ENCODE data around the gene GRID1. TPM values are rescaled to one million over a fixed set of nuclear protein-coding genes. Genes with fewer than 3 reads are reported as not detected.

GRID1 gene
- polyA plus RNA-seq, 1 donor (not counting 4 experiments of a cell fraction or from before 2014, with no cell fraction given): 0.01 TPM

- H4K20me1 ChIP-seq (ENCODE audit: control insufficient read depth, extremely low read depth, insufficient read depth, low read length): no peaks in the 10 kb centered on the region
- dilution Hi-C loops (cut with MboI; ENCODE audit: extremely low pct_ligation_motif_present, low sequenced_read_pairs): no loop called here
- H3K9me1 ChIP-seq (ENCODE audit: control insufficient read depth, extremely low read depth, insufficient read depth, low read length): no peaks in the 10 kb centered on the region
- no peak overlapping the region for H3K9ac ChIP-seq (ENCODE audit: control insufficient read depth, extremely low read depth, insufficient read depth, low read length)
- H2AFZ ChIP-seq (ENCODE audit: control insufficient read depth, low read length): no peak overlapping the region
- DNase-seq (ENCODE audit: low read depth, low spot score) (no peak), FAIRE-seq (no peak)
- no peaks in the 10 kb centered on the region for H3K79me2 ChIP-seq (ENCODE audit: control insufficient read depth, insufficient read depth, low read length)
- TF ChIP-seq EZH2 (IDR thresholded peaks at IDR 0.05; ENCODE audit: low read length) (no peak), CTCF (optimal IDR thresholded peaks at IDR 0.05 in 1 of 3, IDR thresholded peaks at IDR 0.05 in 1 of 3, conservative IDR thresholded peaks at IDR 0.05 in 1 of 3; ENCODE audit: extremely low read depth in 1 of 3, insufficient read depth in 2 of 3, low read length in 3 of 3) (no peak)
- H3K4me3 ChIP-seq (ENCODE audit: control insufficient read depth in 2 of 3, extremely low read depth in 1 of 3, insufficient read depth in 2 of 3, low read depth in 1 of 3, low read length in 3 of 3): no peak overlapping the region
- H3K27me3 ChIP-seq (ENCODE audit: control insufficient read depth, extremely low read depth, insufficient read depth, low read length): no peaks in the 10 kb centered on the region
- no peak overlapping the region for H3K4me2 ChIP-seq (ENCODE audit: control insufficient read depth, extremely low read depth, insufficient read depth, low read depth, low read length)
- H3K4me1 ChIP-seq (ENCODE audit: control insufficient read depth, extremely low read depth, insufficient read depth, low read length): no peaks in the 10 kb centered on the region
- no peak overlapping the region for H3K27ac ChIP-seq (ENCODE audit: control insufficient read depth, insufficient read depth, low read length)
- no peaks in the 10 kb centered on the region for H3K9me3 ChIP-seq (ENCODE audit: control insufficient read depth, low read depth, low read length)
- H3K36me3 ChIP-seq (ENCODE audit: control insufficient read depth in 2 of 2, extremely low read depth in 1 of 2, insufficient read depth in 2 of 2, low read length in 2 of 2): no peaks in the 10 kb centered on the region
Measured at GRCh38 chr10:86059892-86060291, 306.7 kb downstream of the GRID1 start.

- no peaks in the 10 kb centered on the region for H3K9me1 ChIP-seq (ENCODE audit: control insufficient read depth, extremely low read depth, insufficient read depth, low read length)
Measured at GRCh38 chr10:86058964-86059363, 307.6 kb downstream of the GRID1 start.

More at GRCh38 chr10:86058964-86059363, 307.6 kb downstream of the GRID1 start:
- Histone ChIP-seq H2AFZ (ENCODE audit: control insufficient read depth, low read length) (no peak overlapping the region), H3K4me2 (ENCODE audit: control insufficient read depth, extremely low read depth, insufficient read depth, low read depth, low read length) (no peak overlapping the region), H3K79me2 (ENCODE audit: control insufficient read depth, insufficient read depth, low read length) (no peaks in the 10 kb centered on the region), H3K9ac (ENCODE audit: control insufficient read depth, extremely low read depth, insufficient read depth, low read length) (no peak overlapping the region), H3K27me3 (ENCODE audit: control insufficient read depth, extremely low read depth, insufficient read depth, low read length) (no peaks in the 10 kb centered on the region), H4K20me1 (ENCODE audit: control insufficient read depth, extremely low read depth, insufficient read depth, low read length) (no peaks in the 10 kb centered on the region), H3K36me3 (ENCODE audit: control insufficient read depth in 2 of 2, extremely low read depth in 1 of 2, insufficient read depth in 2 of 2, low read length in 2 of 2) (no peaks in the 10 kb centered on the region), H3K4me1 (ENCODE audit: control insufficient read depth, extremely low read depth, insufficient read depth, low read length) (no peaks in the 10 kb centered on the region), H3K4me3 (ENCODE audit: control insufficient read depth in 2 of 3, extremely low read depth in 1 of 3, insufficient read depth in 2 of 3, low read depth in 1 of 3, low read length in 3 of 3) (no peak overlapping the region), H3K9me3 (ENCODE audit: control insufficient read depth, low read depth, low read length) (no peaks in the 10 kb centered on the region), H3K27ac (ENCODE audit: control insufficient read depth, insufficient read depth, low read length) (no peak overlapping the region)
- FAIRE-seq (no peak), DNase-seq (ENCODE audit: low read depth, low spot score) (no peak)
- dilution Hi-C loops (cut with MboI; ENCODE audit: extremely low pct_ligation_motif_present, low sequenced_read_pairs): no loop called here
- no peak for TF ChIP-seq CTCF (optimal IDR thresholded peaks at IDR 0.05 in 1 of 3, IDR thresholded peaks at IDR 0.05 in 1 of 3, conservative IDR thresholded peaks at IDR 0.05 in 1 of 3; ENCODE audit: extremely low read depth in 1 of 3, insufficient read depth in 2 of 3, low read length in 3 of 3)
- TF ChIP-seq EZH2 (IDR thresholded peaks at IDR 0.05; ENCODE audit: low read length): no peak
